GM10248 (cell line): ENCODE data around the gene MYO15A.

Source experiments
- CTCF ChIA-PET: fragments of 300-600 bp; sonication (Branson Sonifier 250); formaldehyde crosslinking; extraction: SDS; loops from one replicate; lab custom pipeline; 2021; ENCODE audit warnings: antibody characterized with exemption; lab: Yijun Ruan, JAX
- POLR2A ChIA-PET: fragments of 350-650 bp; sonication (Branson Sonifier 250); formaldehyde crosslinking; extraction: SDS; loops from one replicate; lab custom pipeline; 2020; ENCODE audit warnings: antibody characterized with exemption; lab: Yijun Ruan, JAX
- DNase-seq: peaks from one replicate; pipeline ENCODE4 v3.0.0; 2012; ENCODE audit errors: extremely low spot score
- CTCF ChIP-seq: IDR thresholded peaks from 2 replicates; pipeline ENCODE4 v1.5.1; 2012; ENCODE audit warnings: mild to moderate bottlenecking, low read depth; ENCODE audit errors: extremely low read depth, missing control alignments, control extremely low read depth

Gene MYO15A

GRCh38 chr17:18100616-18101015 is 7.9 kb upstream of the MYO15A start:
- ChIA-PET POLR2A (no interaction called here), CTCF (interaction anchor here (1.1 kb wide), 1 partner anchor 83 kb away, joined by 3 read pairs; the partner anchor contains the start of gene ALKBH5)
- no peak for DNase-seq
- TF ChIP-seq CTCF: no peak

- no peak for DNase-seq
- TF ChIP-seq CTCF: no peak
- ChIA-PET CTCF (interaction anchor here (1.1 kb wide), 1 partner anchor 8 kb away, joined by 3 read pairs; no protein-coding TSS in a partner anchor), POLR2A (no interaction called here)
These were observed 6.7 kb upstream of the MYO15A start for GRCh38 chr17:18101828-18102227.

- no peak for DNase-seq
- POLR2A ChIA-PET: interaction anchor here (0.6 to 1.3 kb wide), 2 partner anchors 176 to 182 kb away, joined by 3 to 6 read pairs; no protein-coding TSS in a partner anchor
- CTCF ChIA-PET: no interaction called here
- no peak for TF ChIP-seq CTCF
These were observed 5.9 kb upstream of the MYO15A start for GRCh38 chr17:18102640-18103039.

- ChIA-PET POLR2A (no interaction called here), CTCF (interaction anchor here (1.0 to 1.1 kb wide), 2 partner anchors 11 to 36 kb away, joined by 3 read pairs; no protein-coding TSS in a partner anchor)
- no peak for TF ChIP-seq CTCF
These were observed 3.5 kb upstream of the MYO15A start for GRCh38 chr17:18105027-18105426.

GRCh38 chr17:18105595-18105994 is 3.0 kb upstream of the MYO15A start:
- CTCF ChIA-PET: interaction anchor here (1.0 to 1.1 kb wide), 2 partner anchors 10 to 35 kb away, joined by 3 read pairs; no protein-coding TSS in a partner anchor
- TF ChIP-seq CTCF: no peak
- POLR2A ChIA-PET: no interaction called here
- no peak for DNase-seq

More at GRCh38 chr17:18105027-18105426, 3.5 kb upstream of the MYO15A start:
- DNase-seq: no peak

- CTCF ChIA-PET: interaction anchor here (1.0 kb wide), 1 partner anchor 10 kb away, joined by 3 read pairs; no protein-coding TSS in a partner anchor
- DNase-seq: no peak
- POLR2A ChIA-PET: no interaction called here
- TF ChIP-seq CTCF: no peak
These were observed 2.3 kb upstream of the MYO15A start for GRCh38 chr17:18106211-18106610.
